Activated T-helper 1 cell treated with anti-CD3 and anti-CD28 coated beads, Interleukin-2, amount 50 U/mL, for 16 hours (primary cell): ENCODE measurements around the gene TBC1D1.
A peak's percentile ranks its signal among the peaks of the same experiment; 100 is the strongest.

ENCODE experiments used
- DNase-seq, 2 donors: peaks; one replicate each; pipeline ENCODE4 v3.0.0-alpha.2; 2020; ENCODE audit warnings: low read depth in 1 of 2, low spot score in 1 of 2

Gene TBC1D1, protein sequence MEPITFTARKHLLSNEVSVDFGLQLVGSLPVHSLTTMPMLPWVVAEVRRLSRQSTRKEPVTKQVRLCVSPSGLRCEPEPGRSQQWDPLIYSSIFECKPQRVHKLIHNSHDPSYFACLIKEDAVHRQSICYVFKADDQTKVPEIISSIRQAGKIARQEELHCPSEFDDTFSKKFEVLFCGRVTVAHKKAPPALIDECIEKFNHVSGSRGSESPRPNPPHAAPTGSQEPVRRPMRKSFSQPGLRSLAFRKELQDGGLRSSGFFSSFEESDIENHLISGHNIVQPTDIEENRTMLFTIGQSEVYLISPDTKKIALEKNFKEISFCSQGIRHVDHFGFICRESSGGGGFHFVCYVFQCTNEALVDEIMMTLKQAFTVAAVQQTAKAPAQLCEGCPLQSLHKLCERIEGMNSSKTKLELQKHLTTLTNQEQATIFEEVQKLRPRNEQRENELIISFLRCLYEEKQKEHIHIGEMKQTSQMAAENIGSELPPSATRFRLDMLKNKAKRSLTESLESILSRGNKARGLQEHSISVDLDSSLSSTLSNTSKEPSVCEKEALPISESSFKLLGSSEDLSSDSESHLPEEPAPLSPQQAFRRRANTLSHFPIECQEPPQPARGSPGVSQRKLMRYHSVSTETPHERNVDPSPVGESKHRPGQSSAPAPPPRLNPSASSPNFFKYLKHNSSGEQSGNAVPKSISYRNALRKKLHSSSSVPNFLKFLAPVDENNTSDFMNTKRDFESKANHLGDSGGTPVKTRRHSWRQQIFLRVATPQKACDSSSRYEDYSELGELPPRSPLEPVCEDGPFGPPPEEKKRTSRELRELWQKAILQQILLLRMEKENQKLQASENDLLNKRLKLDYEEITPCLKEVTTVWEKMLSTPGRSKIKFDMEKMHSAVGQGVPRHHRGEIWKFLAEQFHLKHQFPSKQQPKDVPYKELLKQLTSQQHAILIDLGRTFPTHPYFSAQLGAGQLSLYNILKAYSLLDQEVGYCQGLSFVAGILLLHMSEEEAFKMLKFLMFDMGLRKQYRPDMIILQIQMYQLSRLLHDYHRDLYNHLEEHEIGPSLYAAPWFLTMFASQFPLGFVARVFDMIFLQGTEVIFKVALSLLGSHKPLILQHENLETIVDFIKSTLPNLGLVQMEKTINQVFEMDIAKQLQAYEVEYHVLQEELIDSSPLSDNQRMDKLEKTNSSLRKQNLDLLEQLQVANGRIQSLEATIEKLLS (N-terminal part only)

DNA sequence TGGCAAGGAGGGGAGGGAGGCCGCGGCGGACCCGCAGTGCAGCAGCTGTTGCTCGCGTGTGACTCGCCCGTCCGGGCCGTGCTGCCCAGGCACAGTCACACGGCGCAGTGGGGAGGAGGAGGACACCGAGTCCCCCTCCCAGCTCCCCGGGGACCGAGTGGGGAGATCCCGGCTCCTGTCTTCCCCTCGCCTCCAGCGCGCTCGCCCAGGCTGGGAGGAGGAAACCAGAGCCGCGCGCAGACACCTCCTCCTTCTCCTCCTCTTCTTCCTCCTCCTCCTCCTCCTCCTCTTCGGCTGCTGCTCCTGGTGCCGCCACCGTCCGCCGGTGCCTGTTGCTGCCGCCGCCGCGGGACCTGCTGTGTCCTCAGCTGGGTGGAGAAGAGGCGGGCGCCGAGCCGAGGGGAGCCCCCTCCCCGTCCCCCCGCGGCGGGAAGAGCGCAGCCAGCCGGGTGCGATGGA lies at the start of gene TBC1D1:
Gene TBC1D1, plus strand, starts transcription at position 284 of the 459 bp plus-strand sequence. CDS start 11,012 bp downstream, outside the sequence.
- DNase-seq = peak in 1 of 2 donors; percentile 19

DNA sequence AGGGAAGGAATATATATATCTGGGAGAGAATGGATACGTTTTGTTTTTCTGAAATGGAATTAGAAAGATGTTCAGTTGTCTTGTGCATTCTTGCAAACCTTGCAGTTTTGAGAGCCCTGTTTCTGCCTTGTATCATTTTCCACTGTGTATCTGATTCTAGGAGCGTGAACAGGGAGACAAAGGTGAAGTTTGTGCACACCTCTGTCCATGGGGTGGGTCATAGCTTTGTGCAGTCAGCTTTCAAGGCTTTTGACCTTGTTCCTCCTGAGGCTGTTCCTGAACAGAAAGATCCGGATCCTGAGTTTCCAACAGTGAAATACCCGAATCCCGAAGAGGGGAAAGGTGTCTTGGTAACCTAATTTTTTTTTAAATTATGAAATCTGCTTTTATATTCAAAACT lies 46.7 kb upstream of the TBC1D1 start:
- no peak for DNase-seq

DNA sequence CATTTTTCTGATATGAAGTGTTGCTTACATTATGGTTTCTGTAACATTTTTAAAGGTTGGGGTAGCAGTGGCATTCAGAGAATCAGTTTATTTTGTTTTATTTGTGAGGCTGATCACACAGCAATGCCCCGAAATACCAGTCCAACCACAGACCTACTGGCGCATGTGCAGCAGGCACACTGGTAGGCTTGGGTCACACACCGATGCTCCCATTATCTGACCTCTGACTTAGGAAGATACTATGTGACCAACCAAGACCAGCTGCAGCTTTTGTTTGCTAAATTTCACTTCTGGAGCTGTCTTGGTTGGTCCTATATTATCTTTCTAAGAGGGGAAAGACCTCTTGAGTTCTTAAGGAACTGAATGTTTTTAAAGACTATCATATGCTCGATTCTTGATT lies 45.7 kb upstream of the TBC1D1 start:
- DNase-seq = no peak

DNA sequence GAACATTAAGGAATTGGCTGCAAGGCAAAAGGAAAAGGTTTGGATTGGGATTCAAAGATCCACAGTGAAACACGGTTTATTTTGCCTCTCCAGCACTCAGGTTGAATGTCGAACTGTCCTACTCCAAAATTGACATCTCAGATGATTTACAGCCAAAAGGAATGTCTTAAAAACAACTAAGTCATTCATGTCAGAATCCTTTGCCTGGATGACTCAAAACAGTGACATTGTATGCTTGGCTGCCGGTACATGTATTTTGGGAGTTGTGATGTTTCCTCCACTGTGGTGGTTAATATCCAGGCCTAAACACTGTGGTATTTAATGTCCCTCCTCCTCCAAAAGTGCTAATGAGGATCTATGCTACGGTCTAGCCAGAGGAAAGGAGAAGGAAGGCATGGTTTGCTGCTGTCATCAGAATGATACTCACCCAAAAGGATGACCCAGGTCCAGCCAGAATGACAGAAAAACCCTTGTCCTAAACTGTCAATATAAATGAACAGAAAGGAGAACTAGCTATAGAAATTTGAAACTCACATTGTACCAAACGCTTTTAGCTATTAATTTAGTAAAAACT lies 43.5 kb upstream of the TBC1D1 start:
- DNase-seq = no peak

DNA sequence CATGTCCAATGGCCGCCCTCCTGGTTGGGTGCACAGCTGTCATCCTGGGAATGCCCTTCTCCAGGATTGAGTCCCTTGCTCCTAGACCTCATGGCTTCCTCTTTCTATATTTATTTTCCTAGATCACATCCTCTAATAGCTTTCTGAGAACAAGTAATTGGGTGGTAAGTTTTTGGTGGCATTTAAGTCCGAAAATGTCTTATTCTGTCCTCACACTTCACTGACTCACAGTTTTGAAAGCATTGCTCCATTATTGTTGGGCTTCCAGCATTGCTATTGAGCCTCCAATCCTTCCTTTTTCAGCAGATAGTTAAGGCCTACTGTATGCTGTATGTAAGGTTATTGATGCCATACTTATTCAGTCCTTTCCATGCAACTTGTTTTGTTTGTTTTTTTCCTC lies 38.5 kb upstream of the TBC1D1 start:
- no peak for DNase-seq

DNA sequence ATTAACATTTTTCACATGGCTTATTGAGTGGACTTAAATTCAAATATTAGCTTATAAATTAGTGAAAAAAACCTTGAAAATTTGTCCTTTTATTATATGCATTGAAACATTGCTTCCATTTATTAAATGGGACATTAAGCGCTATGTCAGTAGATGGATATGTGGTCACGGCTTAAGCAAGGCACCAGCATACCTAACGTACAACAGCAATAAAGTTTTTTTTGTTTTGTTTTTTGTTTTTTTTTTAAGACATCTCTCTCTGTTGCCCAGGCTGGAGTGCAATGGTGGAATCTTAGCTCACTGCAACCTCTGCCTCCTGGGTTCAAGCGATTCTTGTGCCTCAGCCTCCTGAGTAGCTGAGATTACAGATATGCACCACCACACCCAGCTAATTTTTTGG lies 32.8 kb upstream of the TBC1D1 start:
- DNase-seq = no peak

DNA sequence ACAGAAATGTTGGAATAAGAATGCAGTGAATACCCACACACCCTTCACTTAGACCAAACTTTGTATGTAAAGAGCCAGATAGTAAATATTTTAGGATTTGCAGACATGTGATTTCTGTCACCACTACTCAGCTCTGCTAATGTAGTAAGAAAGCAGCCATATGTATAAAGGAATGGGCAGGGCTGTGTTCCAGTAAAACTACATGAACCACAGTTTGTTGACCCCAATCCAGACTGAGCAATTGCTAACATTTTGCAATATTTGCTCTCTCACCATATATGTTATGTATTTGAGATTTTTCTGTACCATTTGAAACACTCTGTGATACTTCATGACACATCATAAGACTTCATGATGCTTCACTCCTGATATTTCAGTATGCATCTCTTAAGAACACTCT lies 32.0 kb upstream of the TBC1D1 start:
- DNase-seq = no peak

DNA sequence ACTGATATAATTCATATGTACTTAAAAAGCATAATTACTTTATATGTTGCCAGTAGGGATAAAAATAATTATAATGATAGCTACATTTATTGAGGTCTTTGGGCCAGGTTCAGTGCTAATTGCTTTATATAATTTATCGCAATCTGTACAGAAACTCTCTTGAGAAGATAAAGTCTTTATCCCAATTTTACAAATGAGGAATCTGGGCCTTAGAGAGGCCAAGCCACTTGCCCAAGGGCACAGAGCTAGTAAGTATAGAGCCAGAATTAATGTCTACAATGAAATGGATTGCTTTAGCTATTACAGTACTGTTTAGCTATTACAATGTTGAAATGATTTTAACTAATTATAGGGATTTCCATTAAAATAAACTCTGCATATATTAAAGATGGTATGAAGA lies 30.6 kb upstream of the TBC1D1 start:
- DNase-seq = no peak

DNA sequence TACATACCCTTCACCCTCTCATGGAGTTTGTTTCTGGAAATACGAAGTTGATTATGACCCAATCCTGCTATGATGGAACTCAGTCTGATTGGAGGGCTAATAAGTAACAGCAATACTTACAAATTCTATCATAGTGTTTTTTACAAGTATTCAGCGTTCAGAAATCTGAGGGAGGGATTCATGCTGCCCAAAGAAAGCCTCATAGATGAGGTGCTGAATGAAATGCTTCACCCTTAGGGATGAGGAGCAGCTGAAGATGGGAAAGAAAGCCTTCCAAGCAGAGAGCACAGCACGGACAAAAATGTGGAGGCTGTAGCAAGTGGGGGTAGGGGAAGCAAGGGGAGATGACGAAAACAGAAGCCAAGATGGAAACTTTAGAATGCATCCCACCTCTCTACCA lies 27.9 kb upstream of the TBC1D1 start:
- no peak for DNase-seq

DNA sequence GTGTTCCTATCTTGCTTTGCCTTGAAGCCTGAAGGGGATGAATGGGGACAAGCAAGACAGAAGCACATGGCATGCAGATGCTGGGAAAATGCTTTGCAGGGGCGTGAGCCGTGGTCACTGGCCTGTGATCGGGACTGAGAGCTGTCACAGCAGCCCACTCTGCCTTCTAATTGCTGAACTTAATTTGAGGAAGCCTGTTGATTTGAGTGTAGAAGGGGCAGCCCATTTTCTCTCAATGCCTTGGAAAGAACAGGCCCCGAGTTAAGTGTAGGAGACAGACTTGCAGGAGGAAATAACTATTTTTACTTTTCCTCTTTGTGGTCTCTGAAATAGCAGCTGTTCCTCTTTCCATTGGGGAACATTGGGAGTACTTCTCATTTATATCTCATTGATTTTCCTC lies 26.1 kb upstream of the TBC1D1 start:
- DNase-seq = no peak

DNA sequence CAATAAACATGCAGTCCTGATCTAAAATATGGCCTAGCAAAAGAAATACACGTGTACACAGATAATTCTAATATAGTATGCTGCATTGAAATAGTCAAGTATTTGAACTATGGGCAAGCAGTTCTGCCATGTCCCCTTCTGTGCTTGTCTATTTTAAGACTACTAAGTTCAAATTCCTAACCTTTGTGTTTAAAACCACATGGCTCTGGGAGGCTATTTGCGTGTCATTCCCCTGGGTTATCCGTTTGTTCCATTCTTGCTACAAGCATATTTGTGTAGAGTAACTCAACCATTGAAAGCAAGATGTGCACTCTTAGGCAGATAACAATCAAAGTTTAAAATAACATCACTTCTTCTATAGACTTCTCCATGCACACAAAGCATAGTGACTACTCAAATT lies 25.4 kb upstream of the TBC1D1 start:
- no peak for DNase-seq

DNA sequence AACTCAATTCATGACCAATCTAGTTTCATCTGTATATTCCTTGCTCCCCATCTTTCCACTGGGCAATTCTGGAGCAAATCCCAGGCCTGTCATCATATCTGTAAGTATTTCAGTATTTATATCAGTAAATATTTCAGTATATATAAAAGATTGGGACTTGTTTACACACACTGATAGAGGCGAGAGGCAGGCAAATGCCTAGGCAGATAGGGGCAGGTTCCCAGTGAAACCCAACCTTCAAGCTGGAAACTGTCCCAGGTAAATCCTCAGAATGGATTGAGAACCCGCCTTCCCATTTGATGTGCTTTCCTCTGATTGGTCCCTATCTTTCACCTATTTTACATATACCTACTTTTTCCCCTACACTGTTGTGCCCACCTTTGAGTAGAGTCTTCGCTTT lies 23.8 kb upstream of the TBC1D1 start:
- DNase-seq = no peak

DNA sequence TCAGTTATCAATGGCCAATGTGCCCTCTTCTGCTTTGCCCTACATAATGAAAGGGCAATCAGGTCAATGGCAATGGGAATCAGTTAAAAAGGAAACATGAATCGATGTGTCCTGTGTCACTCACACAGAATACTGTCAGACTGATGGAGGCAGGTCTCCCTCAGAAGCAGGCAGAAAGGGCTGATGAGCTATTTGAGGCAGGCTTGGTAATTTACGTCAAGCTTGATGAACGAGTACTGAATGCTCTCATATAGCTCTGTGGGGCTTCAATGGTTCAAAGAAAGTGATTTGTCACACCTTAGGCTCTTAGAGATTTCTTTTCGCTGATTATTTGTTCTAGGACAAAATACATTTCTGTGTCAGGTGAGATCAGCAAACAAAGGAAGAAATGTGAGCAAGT lies 22.6 kb upstream of the TBC1D1 start:
- DNase-seq = no peak

DNA sequence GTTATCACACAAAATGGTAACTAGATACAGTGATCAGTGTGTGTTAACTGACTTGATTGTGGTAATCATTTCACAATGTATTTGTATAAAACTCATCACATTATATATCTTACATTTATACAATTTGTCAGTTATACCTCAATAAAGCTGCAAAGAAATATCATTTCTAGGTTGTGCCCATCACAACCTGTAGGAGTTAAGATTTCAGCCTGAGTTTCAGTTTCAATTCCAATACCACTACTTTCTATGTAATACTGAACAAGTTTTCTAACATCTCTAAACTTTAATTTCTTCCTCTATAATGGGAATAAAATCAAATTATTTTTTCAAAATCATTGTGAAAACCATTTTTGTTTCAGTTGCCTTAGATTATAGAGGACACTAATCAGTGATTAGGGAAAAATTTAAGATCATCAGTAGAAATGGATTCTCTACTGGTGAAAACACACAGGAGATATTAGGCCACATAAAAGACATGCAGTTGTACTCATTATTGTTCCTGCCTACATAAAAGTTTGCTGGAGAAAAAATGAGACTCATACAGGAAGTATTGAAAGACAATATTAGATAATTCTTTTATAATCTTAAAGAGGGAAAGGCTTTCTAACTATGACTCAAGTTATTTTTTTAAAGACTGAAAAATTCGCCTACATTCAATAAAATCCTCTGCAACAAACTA lies 18.4 kb upstream of the TBC1D1 start:
- no peak for DNase-seq

DNA sequence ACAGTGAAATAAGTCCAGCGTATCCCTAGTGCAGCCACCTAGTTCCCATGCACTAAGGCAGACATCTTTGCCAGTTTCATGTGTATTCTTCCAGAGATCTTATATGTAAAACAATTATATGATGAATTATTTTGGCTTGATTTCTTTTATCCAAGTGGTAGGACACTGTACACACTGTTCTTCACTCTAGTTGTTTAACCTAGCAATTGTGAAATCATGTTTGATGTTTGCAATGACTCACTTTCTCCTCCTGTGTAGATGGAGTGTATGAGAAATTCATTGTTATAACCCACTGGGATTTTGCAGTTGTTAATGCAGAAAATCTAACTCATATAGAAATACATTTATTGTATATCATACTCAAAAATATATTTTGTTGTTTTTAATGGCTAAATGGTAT lies 17.5 kb upstream of the TBC1D1 start:
- DNase-seq = no peak

DNA sequence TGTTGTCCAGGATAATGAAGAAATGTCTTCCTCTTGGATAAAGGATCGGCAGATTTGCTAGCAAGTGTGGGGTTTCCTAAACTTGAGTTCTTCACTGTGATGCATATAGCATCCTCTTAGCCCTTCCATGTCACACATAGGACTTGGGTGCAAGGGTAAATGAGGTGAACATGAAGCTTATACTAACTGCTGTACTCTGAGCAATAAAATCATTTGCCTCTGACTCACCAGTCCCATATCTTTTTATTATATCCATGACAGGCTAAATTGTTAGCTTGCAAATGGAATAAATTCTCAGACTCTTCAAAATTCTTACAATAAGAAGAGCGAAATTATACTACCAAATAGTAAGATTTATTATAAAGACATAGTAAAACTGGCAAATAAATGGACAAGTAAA lies 14.7 kb upstream of the TBC1D1 start:
- no peak for DNase-seq

DNA sequence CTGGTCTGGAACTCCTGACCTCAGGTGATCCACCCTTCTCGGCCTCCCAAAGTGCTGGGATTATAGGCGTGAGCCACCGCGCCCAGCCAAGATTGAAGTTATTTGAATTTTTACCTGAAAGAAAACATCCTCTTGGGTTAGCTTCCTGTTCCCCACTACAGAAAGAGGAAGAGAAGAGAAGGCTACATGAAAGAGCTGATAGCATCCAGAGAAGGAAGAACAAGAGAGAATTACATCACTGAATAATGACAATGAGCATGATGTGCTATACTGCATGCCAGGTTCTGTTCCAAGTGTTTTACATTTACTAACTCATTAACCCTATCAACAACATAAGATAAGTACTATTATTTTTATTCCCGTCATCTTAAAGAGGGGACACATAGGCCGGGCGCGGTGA lies 11.5 kb upstream of the TBC1D1 start:
- DNase-seq = no peak

DNA sequence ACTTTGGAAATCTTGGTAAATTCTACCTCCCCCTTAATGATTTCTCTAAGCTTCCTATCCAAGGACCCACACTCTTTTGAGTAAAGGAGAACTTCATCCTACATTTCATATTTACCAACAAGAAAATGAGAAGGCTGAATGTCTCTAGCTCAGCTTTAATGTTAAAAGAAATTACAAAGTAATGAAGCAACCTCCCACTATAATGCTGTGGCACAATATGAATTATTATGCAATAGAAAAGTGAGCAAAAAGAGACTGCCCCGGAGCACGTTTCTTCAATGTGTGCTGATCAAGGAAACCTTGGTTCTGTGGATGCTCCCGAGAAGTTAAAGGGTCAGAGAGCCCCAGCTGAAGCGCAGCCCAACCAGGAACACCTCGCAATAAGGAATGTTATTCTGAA lies 9.1 kb upstream of the TBC1D1 start:
- DNase-seq = no peak

DNA sequence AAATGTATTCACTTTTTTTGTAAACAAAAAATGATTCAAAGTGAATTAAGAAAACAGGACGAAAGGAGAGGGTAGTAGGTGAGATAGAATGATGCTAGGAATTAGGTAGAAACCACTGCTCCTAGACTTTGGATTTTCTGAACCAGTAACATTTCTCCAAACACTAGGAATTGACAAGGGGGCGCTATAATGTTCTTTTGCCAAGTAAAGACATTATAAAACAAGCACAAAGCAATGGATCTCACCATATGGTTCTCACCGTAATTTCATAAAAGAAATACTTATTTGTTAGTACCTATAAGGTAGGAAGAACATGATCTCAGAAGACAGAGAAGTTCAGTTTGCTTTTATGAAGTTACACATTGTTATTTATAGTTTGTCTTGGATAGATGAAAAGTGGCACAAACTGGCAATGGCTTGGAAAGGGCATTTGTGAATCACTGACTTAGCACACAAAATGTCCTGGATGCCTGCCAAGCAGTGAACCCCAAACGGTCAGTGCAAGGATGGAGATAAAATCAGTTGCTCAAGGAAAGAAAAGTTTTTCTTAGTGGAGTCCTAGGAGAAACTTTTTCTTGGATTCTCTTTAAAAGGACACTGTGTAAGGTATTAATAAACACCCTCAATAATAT lies 8.1 kb upstream of the TBC1D1 start:
- DNase-seq = no peak

DNA sequence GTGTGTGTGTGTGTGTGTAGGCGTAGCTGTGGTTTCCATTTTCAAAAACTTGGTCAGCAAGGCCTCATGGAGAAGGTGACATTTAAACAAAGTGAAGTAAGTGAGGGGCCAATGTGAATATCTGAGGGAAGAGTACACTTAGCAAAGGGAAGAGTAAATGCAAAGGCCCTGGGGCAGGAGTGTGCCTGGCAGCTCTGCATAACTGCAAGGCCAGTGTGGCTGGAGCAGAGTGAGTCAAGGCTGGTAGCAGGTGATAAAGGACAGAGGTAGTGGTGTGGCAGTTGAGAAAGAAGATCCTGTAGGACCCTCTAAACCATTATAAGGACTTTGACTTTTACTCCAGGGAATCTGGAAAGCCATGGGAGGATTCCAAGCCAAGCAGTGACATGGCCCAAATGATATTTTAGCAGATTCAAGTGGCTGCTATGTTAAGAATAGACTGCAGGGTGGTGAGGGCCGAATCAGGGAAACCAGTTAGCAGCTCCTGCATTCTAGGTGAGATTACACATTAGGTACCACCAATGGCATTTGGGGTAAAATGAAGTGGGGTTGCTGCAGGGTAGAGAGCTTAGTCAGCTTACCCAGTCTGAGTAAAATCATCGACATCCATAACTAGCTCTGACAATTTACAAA lies 5.9 kb upstream of the TBC1D1 start:
- no peak for DNase-seq
